GM18517 (cell line): ENCODE results near the gene ARHGAP10.

Source experiments
- ATAC-seq: cut with Tn5 transposase; IDR thresholded peaks from one replicate; pipeline ENCODE4 v1.9.1; 2021; ENCODE audit warnings: mild to moderate bottlenecking, moderate library complexity; ENCODE audit not compliant: unreplicated experiment

The ARHGAP10 gene

DNA sequence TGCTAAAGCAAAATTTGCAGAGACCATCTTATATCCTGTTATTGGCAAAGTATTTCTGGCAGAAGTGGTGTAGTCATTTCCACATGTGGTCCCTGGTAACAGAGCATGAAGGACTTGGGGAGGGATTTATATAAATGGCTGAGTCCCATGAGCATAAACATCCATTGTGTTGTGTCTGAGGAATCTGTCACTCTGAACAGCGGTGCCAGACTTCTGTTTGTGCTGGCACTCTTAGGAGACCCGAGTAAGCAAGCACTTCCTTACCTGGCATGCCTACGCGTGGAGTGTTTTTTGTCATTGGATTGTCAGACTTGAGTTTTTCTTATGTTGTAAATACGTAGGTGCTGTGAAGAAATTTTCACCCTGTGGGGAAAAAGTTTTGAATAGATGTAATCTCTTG, 285.9 kb downstream of the ARHGAP10 start:
- no peak for ATAC-seq

DNA sequence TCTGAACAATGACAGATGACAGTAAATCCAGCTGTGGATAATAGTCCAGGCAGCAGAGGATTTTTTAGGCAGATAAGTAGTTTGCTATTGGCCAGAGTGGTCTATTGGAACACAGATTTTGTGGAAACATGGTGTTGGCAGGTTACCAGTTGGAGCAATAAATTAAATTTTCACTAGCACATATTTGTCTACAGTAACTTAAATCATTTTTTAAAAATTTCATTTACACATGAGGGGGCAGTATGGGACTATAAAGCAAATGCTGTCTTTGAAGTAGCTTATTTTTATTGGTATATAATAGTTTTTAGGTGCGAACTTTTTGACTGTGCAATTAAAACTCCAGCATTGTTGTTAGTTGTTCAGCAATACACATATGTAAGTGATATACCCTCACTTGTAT, 289.8 kb downstream of the ARHGAP10 start:
- no peak for ATAC-seq

DNA sequence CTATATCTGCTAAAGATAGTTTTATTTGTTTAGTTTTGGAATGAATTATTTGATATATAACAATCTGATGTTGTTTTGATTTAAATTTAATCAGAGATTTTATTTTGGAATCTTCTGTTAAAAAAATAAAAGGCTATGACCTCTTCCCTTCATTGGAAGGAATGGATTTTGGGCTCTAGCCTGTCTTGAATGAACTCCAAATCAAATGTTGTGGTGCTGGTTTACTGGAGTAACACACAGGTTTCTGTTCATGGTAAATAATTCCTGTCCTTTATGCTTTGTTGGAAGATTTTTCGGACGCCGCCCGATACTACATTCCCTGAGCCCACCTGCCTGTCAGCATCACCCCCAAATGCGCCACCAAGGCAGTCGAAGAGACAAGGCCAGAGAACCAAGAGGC, 291.1 kb downstream of the ARHGAP10 start:
- ATAC-seq: no peak

DNA sequence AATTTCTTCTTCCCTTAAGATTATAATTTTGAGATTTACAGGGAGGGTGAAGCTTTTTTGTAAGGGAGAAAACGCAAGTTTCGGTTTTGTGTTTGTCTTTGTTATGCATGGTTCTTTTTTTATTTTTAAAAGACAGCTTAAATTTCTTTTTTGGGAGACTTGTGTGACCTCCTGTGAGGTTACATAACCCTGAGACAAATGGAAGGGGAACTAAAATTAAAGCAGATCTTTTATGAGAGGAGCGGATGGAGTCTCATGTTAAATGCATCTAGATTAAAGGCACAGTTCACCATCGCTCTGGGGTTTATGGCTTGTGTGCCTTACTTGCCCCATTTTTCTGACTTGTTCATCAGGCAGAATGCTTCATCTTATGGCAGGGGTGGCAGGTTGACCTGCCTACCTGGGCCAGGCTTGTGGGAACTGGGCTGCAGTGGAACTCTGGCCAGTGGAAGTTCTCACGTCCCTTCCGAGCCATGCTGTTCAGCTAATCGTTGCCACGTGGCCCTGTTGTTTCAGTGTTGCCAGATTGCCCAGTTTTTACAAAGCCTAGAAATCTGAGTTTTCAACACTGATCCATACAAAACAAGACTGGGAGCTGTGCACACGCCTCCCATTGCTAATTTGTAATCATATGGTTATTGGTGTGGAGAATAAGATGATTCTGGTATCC, 291.8 kb downstream of the ARHGAP10 start:
- ATAC-seq: no peak

DNA sequence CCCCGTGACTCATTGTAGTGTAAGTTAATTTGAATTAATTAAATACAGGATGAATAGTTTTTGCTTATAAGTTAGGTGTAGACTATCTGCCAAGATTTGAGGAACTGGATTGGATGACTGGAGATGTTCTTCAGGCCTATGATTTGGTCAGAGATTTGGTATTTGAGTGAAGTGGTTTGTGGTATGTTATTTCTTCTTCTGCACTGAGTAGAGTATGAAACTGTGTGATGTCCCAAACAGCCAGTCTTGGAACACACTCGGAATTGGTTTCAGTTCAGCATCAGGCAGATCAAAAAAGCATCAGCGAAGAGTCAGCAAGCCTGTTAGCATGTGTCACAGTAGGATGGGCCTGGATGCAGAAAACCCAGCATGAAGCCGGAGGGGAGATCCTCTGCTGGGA, 294.1 kb downstream of the ARHGAP10 start:
- ATAC-seq: no peak

DNA sequence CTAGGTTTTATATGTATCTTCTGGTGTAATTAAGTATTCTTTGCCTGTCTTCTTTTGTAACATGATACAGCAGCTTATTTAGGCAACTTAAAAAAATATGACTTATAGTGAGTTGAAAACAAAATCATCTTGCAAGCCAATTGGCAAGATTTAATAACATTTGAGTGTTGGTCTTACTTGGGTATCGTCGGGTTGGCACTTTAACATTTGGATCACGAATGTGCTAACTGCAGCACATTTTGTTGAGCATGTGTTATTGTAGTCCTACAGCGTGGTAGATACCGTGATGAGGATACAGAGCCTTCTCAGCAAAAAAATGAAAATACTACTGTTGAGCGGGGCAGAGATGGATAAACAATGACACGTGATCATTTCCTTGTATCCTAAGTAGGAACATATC, 295.3 kb downstream of the ARHGAP10 start:
- ATAC-seq: no peak

DNA sequence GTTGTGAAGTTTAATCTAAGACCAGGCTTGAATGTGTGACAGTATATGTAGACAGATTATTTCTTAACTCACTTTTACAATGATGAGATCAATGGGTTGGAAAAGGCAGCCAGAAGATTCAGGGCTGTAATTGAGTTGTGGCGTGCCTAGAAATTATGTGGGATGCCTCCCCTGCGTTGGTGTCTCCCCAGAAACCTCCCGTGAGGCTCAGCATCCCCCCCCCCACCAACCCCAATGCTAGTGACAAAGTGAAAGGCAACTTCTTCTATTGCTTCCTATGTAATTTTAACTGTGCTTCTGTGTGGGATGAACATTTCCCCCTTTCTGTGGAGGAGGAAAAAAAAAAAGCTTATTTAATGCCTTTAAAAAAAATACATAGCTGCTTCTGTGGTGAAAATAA, 297.9 kb downstream of the ARHGAP10 start:
- ATAC-seq: no peak

DNA sequence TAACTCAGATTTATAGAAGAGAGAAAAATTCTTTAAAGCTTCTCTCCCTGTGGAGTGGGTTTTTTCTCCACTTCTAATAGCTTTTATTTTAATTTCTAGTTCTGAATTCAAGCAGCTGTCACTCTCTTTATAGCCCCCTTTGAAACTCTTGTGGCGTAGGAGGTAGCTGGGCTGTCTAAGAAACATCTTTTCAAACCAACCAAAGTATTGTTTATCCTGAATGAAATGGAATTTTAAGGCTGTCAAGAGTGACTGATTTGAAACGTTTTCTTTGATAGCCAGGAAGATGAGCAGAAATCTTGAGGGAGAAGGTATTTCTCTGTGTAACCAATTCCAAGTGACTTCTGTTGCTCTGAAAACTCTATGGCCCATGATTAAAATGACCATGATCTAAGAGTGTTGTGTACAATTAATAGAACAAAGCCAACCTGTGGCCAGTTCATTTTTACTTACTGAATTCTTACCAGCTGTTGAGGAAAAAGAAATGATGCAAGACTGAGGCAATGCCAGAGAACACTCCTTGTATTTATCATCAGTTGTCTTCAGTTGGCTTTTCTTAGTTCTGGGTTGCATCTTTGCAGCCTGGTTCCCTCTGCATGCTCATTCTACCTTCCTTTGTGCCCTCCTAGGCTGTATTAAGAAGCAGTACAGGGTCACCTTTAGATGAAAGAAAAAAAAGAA, 298.4 kb downstream of the ARHGAP10 start:
- ATAC-seq: peak; percentile 48

DNA sequence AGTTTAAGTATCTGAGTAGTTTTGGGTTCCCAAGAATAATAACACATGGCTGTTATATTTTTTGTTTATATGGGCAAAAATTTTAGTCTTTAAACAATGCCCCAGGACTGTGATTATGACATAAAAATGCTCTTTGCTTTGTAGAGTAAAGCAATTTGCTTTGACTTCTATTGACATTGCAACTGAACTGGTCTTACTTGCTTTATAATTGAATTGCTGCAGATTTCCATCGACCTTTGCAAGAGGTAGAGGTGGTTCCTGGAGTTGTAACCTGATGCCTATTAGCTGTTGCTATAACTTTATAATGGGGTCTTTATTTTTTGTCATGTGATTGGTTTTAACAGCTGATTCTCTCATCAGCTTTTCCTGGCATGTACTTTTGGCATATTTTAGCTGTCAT, 302.9 kb downstream of the ARHGAP10 start:
- no peak for ATAC-seq

DNA sequence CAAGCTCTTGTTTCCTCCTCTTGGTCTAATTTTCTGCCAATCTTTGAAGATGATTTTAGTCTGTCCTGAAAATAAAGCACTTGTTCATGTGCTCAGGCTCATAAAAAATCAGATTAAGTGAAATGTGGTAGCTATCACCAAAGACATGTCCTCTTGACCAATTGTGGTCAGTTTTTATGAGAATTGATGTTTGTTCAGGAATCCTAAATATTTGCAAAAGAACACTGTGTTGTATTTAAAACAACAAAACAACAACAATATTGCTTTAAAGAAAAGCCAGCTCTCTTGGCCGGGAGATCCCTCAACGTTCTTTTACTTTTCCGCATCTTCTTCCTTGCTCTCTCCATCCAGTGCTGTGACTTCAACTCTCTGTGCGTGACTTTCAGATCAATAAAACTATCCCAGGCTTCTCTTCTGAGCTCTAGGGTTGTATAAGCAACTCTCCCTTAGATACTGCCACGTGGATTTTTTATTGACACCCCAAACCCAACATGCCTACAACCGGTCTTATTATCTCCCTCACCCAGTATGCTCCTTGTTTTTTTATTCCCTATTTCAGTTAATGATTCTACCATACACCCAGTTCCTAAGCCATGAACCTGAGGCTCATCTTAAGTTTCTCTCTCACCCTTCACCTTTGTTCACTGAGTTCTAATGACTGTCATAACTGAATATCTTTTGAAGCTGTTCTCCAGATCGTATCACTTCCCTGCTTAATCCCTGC, 309.9 kb downstream of the ARHGAP10 start:
- no peak for ATAC-seq

DNA sequence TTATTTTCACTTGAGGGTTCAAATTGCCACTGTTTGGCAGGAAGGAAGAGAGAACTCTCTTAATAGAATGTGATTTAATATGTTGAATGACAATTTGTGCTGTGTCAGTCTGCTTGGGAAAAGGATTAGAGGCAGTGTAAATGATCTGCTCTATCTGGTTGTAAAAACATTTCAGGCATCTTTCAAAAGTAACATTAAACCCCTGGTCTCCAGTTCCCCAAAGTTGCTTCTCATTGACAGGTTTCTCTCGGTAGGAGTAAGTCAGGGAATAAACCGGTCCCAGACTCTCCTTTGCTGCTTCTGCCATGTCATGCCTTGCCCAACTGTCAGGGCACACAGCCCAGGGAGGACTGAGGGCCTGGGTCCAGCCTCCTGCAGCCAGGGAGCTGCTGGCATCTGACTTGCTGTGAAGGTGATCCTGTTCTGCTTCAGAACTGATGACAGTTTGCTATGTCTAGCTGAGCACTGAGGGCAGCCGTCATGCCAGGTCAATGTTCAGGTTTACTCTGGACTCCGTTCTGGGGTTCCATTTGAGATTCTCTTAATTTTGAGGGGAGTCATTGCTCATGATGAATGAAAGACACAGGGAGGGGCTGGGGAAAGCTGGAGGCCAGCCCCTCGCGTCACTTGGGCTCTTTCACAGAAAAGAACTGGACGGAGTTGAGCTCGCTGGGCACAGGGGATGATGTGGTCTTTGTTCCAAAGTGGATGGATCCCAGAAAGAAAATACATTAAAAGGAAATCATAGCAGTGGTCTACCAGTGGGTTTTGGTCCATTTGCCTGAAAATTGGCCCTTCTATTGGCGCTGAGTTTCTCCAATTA, 312.4 kb downstream of the ARHGAP10 start:
- no peak for ATAC-seq

DNA sequence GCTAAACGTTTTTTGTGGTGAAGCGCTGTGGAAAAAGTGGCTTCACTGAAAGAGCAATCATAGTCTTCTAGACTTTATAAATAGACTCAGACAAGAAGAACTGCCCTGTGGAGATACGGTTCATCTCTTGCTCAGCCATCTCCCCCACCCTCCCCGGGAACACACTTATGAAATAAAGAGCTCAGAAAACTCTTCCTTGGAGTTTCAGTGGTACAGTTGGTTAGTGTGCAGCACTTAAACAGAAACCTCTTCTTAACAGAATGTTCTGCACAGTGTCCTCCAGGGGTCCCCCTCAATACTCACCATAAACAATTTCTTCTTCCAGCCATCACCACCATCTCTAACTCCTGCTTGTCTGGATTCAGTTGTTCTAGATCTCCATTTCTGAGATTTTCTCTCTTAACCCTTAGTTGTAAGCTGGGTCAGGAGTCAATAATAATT, 313.0 kb downstream of the ARHGAP10 start:
- ATAC-seq: peak; percentile 85

DNA sequence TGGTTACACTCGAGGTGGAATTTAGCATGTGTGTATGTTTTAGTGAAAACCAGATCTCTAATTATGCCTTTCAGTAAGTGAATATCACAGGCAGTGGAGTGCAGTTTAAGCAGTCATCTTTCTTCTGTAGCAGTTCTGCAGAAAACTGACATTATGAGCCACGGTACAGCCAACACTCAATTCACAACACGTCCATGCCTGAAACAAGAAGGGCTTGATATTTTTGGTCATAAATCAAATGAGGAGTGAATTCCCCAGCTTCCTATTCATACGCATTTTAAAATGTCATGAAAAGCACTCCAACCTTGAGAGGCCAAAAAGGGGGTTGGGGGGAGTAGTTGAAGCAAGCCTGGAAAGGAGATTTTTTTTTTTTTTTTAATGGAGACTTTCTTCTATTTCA, 316.7 kb downstream of the ARHGAP10 start:
- ATAC-seq: no peak

DNA sequence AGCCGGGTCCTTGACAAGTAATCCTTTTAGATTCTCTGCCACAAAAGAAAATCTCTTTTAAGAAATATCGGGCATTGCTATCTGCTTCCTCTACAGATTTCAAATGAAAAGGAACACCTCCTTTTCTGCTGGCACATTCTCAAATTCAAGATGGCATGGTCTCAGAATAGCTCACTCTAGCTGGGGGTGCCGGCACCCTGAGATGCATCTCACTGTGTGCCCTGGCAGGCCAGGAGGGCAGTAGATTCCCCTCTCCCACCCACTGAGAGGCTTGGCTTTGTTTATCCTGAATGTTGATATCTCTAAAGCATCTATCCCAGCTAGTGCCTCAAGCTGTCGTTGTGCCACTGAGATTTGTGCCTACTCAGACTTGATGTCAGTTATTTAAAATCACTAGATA, 319.5 kb downstream of the ARHGAP10 start:
- ATAC-seq: no peak

DNA sequence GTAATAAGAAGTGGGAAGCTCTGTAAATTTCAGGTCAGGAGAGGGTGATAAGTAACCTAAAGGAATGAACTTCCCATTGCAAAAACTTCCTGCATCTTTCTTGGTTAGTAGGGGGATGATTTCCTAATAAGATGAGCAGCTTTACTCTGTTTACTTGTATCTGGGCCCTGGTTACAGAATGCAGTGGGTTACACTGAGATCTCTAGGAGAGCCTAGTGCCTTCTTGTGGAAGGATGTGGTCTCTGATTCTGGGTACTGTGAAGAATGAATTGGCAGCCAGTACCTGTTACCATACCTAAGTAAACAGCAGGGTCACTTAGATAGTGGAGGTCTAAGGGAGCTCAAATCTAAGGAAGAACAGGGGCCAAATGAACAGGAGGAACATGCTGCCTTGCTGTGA, 320.6 kb downstream of the ARHGAP10 start:
- no peak for ATAC-seq

DNA sequence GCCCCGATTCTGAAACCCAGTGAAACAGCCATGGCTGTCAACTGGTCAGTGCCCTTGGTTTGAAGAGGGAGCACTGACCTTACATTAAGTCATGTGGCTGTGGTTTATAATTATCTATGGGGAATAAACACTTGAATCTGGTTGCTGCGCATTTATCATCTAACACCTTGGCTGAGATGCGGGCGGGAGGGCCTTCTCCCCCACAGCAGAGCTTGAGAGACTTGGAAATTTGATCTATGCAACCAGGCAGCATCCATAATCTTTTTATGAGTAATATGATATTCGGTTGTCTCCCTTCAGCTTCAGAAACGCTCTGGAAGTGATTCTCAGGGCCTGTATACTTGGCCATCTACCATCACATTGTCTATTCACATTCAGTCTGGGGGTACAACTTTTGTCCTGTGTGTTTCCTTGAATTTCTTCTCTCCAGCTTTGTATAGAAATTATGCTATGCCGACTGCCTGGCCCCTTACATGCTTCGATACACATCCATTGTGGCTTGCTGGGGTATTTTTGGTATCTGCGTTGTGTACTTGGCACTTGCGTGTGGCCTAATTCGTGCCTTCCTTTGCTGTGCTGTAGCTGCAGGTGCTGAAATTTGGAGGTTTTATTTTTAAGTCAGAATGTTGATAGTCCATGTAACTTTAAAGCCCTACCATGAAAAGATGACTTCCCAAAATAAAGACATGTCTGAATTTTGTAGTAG, 321.6 kb downstream of the ARHGAP10 start:
- ATAC-seq: no peak

DNA sequence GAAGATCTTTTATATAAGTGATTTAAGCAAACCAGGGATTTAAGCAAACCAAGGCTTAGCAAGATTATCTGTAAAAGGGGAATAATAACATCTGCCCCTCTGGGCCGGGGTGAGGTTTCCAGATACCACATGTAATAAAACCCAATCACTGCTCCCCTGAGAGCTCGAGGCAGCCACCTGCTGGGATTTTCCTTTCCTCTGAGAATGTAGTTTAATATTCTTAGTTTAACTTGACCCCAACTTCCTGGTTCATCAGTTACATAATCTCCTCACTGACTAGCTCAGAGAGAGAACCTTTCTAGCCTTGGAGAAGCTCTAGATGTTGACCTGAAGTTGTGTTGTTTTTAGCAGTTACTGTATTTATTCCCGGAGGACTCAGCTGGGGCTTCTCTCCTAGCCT, 322.4 kb downstream of the ARHGAP10 start:
- no peak for ATAC-seq

DNA sequence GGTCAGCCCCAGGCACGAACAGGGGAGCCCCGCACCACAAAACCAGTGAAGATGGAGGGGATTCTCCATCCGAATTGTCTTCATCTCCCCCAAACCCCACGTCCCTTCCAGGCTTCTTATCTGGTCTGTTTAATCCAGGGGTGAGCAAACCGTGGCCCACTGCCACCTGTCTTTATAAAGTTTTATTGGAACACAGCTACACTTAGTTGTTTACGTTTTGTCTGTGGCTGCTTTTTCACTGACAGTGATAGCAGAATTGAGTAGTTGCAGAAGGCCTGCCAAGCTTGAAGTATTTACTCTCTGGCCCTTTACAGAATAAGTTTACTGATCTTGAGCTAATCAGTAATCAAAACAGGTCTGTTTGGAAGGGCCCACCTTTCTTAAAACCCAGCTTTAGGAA, 324.0 kb downstream of the ARHGAP10 start:
- ATAC-seq: no peak

DNA sequence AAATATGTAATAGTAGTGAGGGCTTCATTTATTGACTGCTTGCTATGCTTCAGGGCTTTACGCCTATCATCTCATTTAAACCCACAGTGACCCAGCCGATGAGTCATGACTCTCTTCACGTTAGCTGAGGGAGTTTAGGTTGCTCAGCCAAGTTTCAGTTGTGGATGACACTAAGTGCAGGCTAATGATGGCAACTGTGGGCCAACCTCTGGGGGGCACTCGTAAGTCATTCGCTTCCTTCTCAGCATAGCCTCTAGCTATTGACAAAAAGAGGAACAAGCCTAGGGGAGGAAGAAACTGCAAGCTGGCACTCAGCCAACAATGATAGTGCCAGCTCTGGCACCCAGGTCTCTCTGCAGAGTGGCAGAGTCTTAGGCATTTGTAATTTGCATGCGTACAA, 325.0 kb downstream of the ARHGAP10 start:
- peak; percentile 95 for ATAC-seq

DNA sequence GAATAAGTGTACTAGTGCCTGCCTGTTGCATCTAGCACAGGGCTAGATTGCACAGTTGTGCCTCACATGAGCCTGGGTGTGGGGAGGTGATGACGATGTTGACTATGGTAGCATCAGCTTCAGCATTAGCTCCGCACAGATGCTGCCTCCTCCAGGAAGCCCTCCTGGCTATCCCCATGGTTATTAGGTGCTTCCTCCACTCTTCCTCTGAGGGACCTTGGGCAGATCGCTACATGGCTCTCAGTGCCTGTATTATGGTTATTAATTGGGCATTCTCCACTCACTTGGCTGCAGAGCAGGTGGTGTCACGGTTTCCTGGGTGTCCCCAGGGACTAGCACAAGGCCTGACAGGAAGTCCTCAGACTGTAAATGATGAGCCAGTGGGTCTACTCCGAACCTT, 325.6 kb downstream of the ARHGAP10 start:
- peak; percentile 43 for ATAC-seq
